Measurements from ENCODE around the gene MINDY4. TPM values are rescaled to one million over a fixed set of nuclear protein-coding genes. Genes with fewer than 3 reads are reported as not detected.

MINDY4 gene
- total RNA-seq, 2 donors from 2014 or later = 5.4 to 8.8 TPM

GRCh38 chr7:30941582-30942323 is 170.5 kb downstream of the MINDY4 start:
- DNase-seq (ENCODE audit: low spot score) = no peak
- no peak overlapping the region for H3K4me3 ChIP-seq
- H3K4me1 ChIP-seq = peaks cover 0 to 10% of the 10 kb centered on the region in 2 donors
- H3K9me3 ChIP-seq = peaks cover 0 to 20% of the 10 kb centered on the region in 2 donors
- H3K27me3 ChIP-seq = no peaks in the 10 kb centered on the region
- TF ChIP-seq, protein P1, sequence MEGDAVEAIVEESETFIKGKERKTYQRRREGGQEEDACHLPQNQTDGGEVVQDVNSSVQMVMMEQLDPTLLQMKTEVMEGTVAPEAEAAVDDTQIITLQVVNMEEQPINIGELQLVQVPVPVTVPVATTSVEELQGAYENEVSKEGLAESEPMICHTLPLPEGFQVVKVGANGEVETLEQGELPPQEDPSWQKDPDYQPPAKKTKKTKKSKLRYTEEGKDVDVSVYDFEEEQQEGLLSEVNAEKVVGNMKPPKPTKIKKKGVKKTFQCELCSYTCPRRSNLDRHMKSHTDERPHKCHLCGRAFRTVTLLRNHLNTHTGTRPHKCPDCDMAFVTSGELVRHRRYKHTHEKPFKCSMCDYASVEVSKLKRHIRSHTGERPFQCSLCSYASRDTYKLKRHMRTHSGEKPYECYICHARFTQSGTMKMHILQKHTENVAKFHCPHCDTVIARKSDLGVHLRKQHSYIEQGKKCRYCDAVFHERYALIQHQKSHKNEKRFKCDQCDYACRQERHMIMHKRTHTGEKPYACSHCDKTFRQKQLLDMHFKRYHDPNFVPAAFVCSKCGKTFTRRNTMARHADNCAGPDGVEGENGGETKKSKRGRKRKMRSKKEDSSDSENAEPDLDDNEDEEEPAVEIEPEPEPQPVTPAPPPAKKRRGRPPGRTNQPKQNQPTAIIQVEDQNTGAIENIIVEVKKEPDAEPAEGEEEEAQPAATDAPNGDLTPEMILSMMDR (IDR thresholded peaks at IDR 0.05) = no peak
- H3K27ac ChIP-seq = no peak overlapping the region
- H3K36me3 ChIP-seq = no peaks in the 10 kb centered on the region

Other genes with a start within 250 kb of the MINDY4 start
- gene GARS1, start 176.5 kb upstream of the MINDY4 start, total RNA-seq = 10 to 100 TPM; 35.5 to 72.6 TPM
- under 1 TPM; 0.22 to 0.47 TPM for gene CRHR2, start 89.0 kb upstream of the MINDY4 start, total RNA-seq
- 100 to 1,000 TPM in 1 of 2 donors, 10 to 100 TPM in 1; 88.9 to 199 TPM for gene INMT, start 19.3 kb upstream of the MINDY4 start, total RNA-seq
- 100 to 1,000 TPM; 353 to 517 TPM for gene AQP1, start 140.4 kb downstream of the MINDY4 start, total RNA-seq
- gene GHRHR, start 192.5 kb downstream of the MINDY4 start, total RNA-seq = not detected

Measured in right atrium auricular region (tissue), 2 donors.